ENCODE results near the gene GALNT13. TPM values are rescaled to one million over a fixed set of nuclear protein-coding genes. Genes with fewer than 3 reads are reported as not detected.

Gene GALNT13
- total RNA-seq, 1 donor from 2014 or later: 0.46 TPM

DNA sequence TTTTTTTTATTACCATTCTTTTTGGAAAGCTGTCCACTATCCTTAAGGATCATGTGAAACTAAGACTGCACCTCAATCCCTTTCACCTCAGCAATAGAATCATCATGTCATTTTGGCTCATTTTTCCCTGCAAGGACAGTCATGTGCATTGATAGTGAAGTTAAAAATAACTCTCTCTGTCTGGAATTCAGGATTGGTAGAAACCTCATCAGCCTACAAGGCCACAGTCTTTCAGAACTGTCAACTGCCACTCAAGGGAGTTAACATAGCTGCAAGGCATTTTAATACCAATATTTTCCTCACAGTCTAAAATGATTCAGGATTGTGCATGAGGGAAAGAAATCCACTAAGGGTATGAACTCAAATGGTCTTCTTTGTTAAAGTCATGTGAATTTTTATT, 625.3 kb downstream of the GALNT13 start:
- TF ChIP-seq CTCF (IDR thresholded peaks at IDR 0.05; ENCODE audit: insufficient read depth, low read length, poor library complexity, severe bottlenecking): no peak
- Histone ChIP-seq H3K27me3 (ENCODE audit: control insufficient read depth, insufficient read depth, low read length) (no peaks in the 10 kb centered on the region), H3K36me3 (ENCODE audit: control insufficient read depth, insufficient read depth, low read length) (no peaks in the 10 kb centered on the region), H3K4me3 (ENCODE audit: low read depth, low read length) (no peak overlapping the region)
- no peak for DNase-seq (ENCODE audit: low read depth)
